ENCODE results near the gene FLYWCH1. TPM values are rescaled to one million over a fixed set of nuclear protein-coding genes. Genes with fewer than 3 reads are reported as not detected.

FLYWCH1 gene
- total RNA-seq, 4 donors from 2014 or later = 33.8 to 61.6 (median 46.8) TPM

DNA sequence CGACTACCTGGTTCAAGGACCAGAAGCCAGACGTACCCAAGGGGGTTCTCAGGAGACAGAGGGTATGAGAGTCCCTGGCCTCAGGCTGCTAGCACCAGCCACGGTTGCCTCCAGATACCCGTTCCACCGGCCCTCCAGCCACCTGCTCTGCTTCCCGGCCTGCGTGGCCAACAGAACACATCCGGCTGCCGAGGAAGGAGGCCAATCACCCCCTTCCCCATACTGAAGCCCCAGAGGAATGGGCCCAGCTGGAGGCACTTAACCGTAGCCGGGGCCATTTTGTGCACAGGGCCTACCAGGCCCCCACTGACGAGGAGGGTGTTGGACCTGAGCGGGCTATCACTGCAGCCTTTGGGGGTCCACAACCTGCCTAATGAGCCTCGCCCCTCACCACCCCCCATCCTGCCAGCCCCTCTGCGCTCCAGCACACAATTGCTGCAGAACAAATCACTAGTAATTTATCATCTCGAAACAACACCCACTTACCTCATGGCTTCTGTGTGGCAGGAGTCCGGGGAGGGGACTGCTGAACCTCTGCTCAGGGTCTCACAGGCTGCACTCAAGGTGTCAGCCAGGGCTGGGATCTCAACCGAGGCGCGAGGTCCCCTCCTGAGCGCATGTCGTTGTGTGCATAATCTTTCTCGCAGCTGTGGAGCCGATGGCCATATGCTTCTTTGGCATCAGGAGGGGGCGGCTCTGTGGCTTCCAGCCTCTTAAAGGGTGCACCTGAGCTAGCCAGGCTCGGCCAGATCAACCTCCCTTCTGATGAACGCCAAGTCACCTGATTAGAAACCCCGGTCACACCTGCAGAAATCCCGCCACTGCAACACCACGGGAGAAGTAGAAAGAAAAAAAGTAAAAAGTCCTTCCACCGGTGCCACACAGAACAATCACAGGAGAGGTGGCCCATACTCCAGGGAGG lies 42.2 kb downstream of the FLYWCH1 start:
- TF ChIP-seq EP300 (IDR thresholded peaks at IDR 0.05) = no peak
- TF ChIP-seq, protein P1, sequence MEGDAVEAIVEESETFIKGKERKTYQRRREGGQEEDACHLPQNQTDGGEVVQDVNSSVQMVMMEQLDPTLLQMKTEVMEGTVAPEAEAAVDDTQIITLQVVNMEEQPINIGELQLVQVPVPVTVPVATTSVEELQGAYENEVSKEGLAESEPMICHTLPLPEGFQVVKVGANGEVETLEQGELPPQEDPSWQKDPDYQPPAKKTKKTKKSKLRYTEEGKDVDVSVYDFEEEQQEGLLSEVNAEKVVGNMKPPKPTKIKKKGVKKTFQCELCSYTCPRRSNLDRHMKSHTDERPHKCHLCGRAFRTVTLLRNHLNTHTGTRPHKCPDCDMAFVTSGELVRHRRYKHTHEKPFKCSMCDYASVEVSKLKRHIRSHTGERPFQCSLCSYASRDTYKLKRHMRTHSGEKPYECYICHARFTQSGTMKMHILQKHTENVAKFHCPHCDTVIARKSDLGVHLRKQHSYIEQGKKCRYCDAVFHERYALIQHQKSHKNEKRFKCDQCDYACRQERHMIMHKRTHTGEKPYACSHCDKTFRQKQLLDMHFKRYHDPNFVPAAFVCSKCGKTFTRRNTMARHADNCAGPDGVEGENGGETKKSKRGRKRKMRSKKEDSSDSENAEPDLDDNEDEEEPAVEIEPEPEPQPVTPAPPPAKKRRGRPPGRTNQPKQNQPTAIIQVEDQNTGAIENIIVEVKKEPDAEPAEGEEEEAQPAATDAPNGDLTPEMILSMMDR (IDR thresholded peaks at IDR 0.05) = no peak
- TF ChIP-seq POLR2AphosphoS5 (IDR thresholded peaks at IDR 0.05) = no peak
- TF ChIP-seq POLR2A (IDR thresholded peaks at IDR 0.05; ENCODE audit: low read depth) = no peak
- no peak overlapping the region for H3K4me3 ChIP-seq
- intact Hi-C loops (cut with DNase I) = no loop called here
- H3K27ac ChIP-seq (replicated peaks in 1 of 4) = no peak overlapping the region
- H3K9me3 ChIP-seq = no peaks in the 10 kb centered on the region
- WGBS = 44% methylated on average over 20 of the region's 31 CpGs
- H3K27me3 ChIP-seq = peaks cover 0 to 50% (median 16%) of the 10 kb centered on the region in 4 donors
- no peaks in the 10 kb centered on the region for H3K4me1 ChIP-seq
- H3K36me3 ChIP-seq = peaks cover 8 to 19% (median 15%) of the 10 kb centered on the region in 4 donors
- DNase-seq (ENCODE audit: extremely low spot score) = no peak

DNA sequence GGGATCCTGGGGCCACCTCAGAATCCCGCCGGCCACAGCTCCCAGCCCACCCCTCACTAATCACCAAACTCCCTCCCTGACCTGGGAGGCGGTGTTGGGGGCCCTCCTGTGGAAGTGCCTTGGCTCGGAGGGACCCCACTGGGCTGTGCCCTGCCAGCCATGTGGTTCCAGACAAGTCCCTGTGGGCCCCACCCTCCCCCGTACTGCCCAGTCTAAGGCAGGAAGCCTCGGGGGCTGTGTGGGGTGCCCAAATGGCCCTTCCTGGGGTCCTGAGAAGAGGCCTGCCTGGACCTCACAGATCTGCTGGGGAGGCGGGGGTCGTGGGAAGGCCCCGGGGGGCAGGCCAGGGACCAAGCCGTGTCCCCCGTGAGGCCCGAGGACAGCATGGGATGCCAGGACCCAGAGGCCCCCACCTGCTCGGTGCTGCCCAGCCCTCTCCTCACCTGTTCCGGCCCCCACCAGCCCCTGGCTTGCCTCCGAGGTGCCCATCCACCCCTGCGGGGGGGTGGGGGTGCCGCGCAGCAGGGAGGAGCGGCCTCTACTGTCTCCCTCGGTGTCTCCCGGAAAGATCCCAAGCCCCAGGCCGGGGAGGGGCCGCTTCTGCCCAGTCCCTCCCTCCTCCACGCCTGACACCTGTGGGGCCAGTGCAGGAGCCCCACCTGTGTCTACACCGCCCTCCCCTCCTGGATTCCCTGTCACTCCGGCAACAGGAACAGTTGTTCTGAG lies 43.1 kb downstream of the FLYWCH1 start:
- intact Hi-C loops (cut with DNase I) = no loop called here
- WGBS = 52% methylated on average over 7 of the region's 26 CpGs
- peaks cover 0 to 59% (median 16%) of the 10 kb centered on the region in 4 donors for H3K27me3 ChIP-seq
- H3K27ac ChIP-seq (replicated peaks in 1 of 4) = no peak overlapping the region
- H3K9me3 ChIP-seq = no peaks in the 10 kb centered on the region
- peaks cover under 1 to 11% (median 6%) of the 10 kb centered on the region in 4 donors for H3K36me3 ChIP-seq
- H3K4me3 ChIP-seq = no peak overlapping the region
- no peak for DNase-seq (ENCODE audit: extremely low spot score)
- H3K4me1 ChIP-seq = no peaks in the 10 kb centered on the region
- TF ChIP-seq POLR2A (IDR thresholded peaks at IDR 0.05; ENCODE audit: low read depth) (no peak), EP300 (IDR thresholded peaks at IDR 0.05) (no peak), POLR2AphosphoS5 (IDR thresholded peaks at IDR 0.05) (no peak)
- TF ChIP-seq, protein P1 (IDR thresholded peaks at IDR 0.05) = no peak

DNA sequence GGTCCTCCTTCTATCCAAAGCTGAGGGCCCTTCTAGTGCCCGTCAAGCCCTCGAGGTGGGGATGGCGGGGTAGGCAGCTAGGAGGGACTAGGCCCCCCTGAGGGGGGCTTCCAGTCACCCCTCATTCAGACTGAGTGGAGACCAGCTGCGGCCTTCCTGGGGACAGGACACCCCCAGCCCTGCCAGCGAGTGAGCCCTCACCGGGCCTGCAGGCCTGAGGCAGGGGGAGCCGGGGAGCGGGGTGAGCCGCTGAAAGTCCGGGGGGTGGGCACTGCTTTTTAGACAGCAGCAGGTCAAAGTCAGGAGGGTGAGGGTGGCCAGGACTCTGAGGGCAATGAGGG lies 43.7 kb downstream of the FLYWCH1 start:
- Histone ChIP-seq H3K9me3 (no peaks in the 10 kb centered on the region), H3K27me3 (peaks cover 0 to 64% (median 19%) of the 10 kb centered on the region in 4 donors), H3K4me1 (no peaks in the 10 kb centered on the region), H3K27ac (replicated peaks in 1 of 4) (no peak overlapping the region), H3K4me3 (no peak overlapping the region), H3K36me3 (peaks cover 0 to 5% (median under 1%) of the 10 kb centered on the region in 4 donors)
- TF ChIP-seq EP300 (IDR thresholded peaks at IDR 0.05) (no peak), POLR2AphosphoS5 (IDR thresholded peaks at IDR 0.05) (no peak)
- TF ChIP-seq, protein P1 (IDR thresholded peaks at IDR 0.05) = no peak
- WGBS = 35% methylated on average over 6 of the region's 10 CpGs
- intact Hi-C loops (cut with DNase I) = no loop called here
- DNase-seq (ENCODE audit: extremely low spot score) = no peak

DNA sequence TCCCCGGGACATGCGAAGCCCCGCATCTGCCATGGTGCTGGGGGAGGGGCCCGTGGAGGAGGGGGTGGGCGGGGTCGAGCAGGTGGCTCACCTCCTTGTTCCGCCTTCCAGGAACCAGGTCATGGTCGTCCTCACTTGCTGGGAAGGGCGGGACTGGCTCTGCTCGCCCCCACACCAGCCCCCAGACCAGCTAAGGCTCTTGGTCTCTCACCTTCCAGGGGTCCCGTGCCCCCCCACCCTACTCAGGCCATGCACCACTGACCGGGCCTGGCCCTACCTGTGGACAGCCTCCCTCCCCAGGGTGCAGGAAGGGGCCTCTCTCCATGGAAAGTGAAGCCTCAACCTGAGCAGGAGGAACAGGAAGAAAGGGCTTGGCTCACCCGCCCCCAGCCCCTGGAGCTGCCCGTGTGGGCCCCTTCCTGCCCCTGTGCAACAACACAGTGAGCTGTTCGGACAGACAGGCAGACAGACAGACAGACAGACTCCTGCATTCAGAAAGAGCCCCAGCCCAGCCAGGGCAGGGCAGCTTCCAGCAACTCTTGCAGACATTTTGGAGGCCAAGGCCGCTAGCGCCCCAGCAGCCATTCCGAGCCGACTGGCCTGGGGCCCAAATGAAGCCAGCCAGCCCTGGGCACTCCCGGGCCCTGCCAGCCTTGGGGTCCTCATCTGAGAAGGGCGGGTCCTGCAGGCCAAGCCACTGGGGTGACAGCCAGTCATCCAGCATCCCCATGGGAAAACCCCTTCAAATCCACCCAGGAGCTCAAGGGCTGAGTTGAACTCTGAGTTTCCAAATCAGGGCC lies 44.2 kb downstream of the FLYWCH1 start:
- 14% methylated on average over 8 of the region's 21 CpGs for WGBS

More for the DNA sequence above, 44.2 kb downstream of the FLYWCH1 start:
- Histone ChIP-seq H3K4me3 (no peak overlapping the region), H3K36me3 (no peaks in the 10 kb centered on the region), H3K27ac (replicated peaks in 1 of 4) (no peak overlapping the region), H3K9me3 (no peaks in the 10 kb centered on the region), H3K27me3 (peaks cover 0 to 70% (median 22%) of the 10 kb centered on the region in 4 donors), H3K4me1 (no peaks in the 10 kb centered on the region)
- intact Hi-C loops (cut with DNase I) = no loop called here
- no peak for TF ChIP-seq EP300 (IDR thresholded peaks at IDR 0.05)
- TF ChIP-seq, protein P1 (IDR thresholded peaks at IDR 0.05) = no peak
- no peak for TF ChIP-seq POLR2A (IDR thresholded peaks at IDR 0.05; ENCODE audit: low read depth)
- no peak for TF ChIP-seq POLR2AphosphoS5 (IDR thresholded peaks at IDR 0.05)
- DNase-seq (ENCODE audit: extremely low spot score) = no peak
